PC-9 (cell line): ENCODE measurements around the gene C1R. TPM values are rescaled to one million over a fixed set of nuclear protein-coding genes. Genes with fewer than 3 reads are reported as not detected.

ENCODE experiments used
- BruUV-seq: library from RNA; stranded (reverse); fragments of 400-500 nt; replicated peaks from 2 replicates; lab custom pipeline; 2021; lab: Mats Ljungman, UMichigan
- CTCF ChIA-PET: fragments of 300-600 bp; sonication (Branson Sonifier 250); formaldehyde crosslinking; loops from one replicate; lab custom pipeline; 2022; ENCODE audit warnings: antibody characterized with exemption; lab: Charles Lee
- POLR2A ChIA-PET: fragments of 300-600 bp; sonication (Branson Sonifier 250); formaldehyde crosslinking; loops from one replicate; lab custom pipeline; 2022; ENCODE audit warnings: antibody characterized with exemption; ENCODE audit not compliant: unreplicated experiment; lab: Charles Lee
- DNase-seq, 2 experiments: peaks; one replicate each; pipeline versions ENCODE4 v3.0.0 to v3.0.0-alpha.2; 2015 to 2022; ENCODE audit warnings: mixed read lengths in 1 of 2
- H2AFZ ChIP-seq: fragments of 200-600 bp; sonication (generic); 2 replicates; pipeline ENCODE4 v1.8.1; 2017; ENCODE audit warnings: antibody characterized with exemption
- H3F3A ChIP-seq: fragments of 200-600 bp; sonication (generic); 2 replicates; pipeline ENCODE4 v1.8.1; 2017; ENCODE audit warnings: antibody characterized with exemption, mild to moderate bottlenecking, low read depth; ENCODE audit not compliant: insufficient read depth
- H3K27ac ChIP-seq: fragments of 200-600 bp; sonication (generic); 2 replicates; pipeline ENCODE4 v1.6.1; 2016; ENCODE audit warnings: mixed run types
- H3K27me3 ChIP-seq: fragments of 200-600 bp; sonication (generic); 2 replicates; pipeline ENCODE4 v1.6.1; 2016; ENCODE audit warnings: low read depth, mixed run types; ENCODE audit not compliant: insufficient read depth
- H3K36me3 ChIP-seq: fragments of 200-600 bp; sonication (generic); 2 replicates; pipeline ENCODE4 v1.6.1; 2016; ENCODE audit warnings: low read depth, mixed run types
- H3K4me1 ChIP-seq: fragments of 200-600 bp; sonication (generic); replicated peaks from 2 replicates; pipeline ENCODE4 v1.6.1; 2016; ENCODE audit warnings: mixed run types; ENCODE audit not compliant: insufficient read depth
- H3K4me2 ChIP-seq: fragments of 200-600 bp; sonication (generic); 2 replicates; pipeline ENCODE4 v1.6.1; 2017; ENCODE audit warnings: mixed run types
- H3K4me3 ChIP-seq: fragments of 200-600 bp; sonication (generic); 2 replicates; pipeline ENCODE4 v1.6.1; 2016; ENCODE audit warnings: mixed run types
- H3K79me2 ChIP-seq: fragments of 200-600 bp; sonication (generic); 2 replicates; pipeline ENCODE4 v1.6.1; 2017; ENCODE audit warnings: low read depth, mixed run types
- H3K9me2 ChIP-seq: fragments of 200-600 bp; sonication (generic); 2 replicates; pipeline ENCODE4 v1.8.1; 2017; ENCODE audit warnings: mild to moderate bottlenecking; ENCODE audit not compliant: insufficient read depth
- H3K9me3 ChIP-seq: fragments of 200-600 bp; sonication (generic); 2 replicates; pipeline ENCODE4 v1.8.1; 2016; ENCODE audit warnings: low read depth; ENCODE audit not compliant: insufficient read depth
- H4K20me1 ChIP-seq: fragments of 200-600 bp; sonication (generic); 2 replicates; pipeline ENCODE4 v1.8.1; 2017; ENCODE audit not compliant: insufficient read depth
- EZH2 ChIP-seq: fragments of 200-600 bp; sonication (generic); IDR thresholded peaks from 2 replicates; pipeline ENCODE4 v1.8.0; 2017; ENCODE audit warnings: antibody characterized with exemption, low read depth
- intact Hi-C: fragments of 100-400 bp; cut with micrococcal nuclease; formaldehyde crosslinking; loops from one replicate; pipeline ENCODE4 v1.10.0; 2022; ENCODE audit not compliant: unreplicated experiment
- total RNA-seq: library from RNA; stranded (reverse); gene quantifications from 2 replicates; pipeline ENCODE4 v1.2.3, GENCODE V29; 2021
- TF ChIP-seq, protein P1 (sequence below): fragments of 200-600 bp; sonication (generic); conservative IDR thresholded peaks from 2 replicates; pipeline ENCODE4 v1.6.1; 2017; ENCODE audit warnings: mixed run types, antibody characterized with exemption, mild to moderate bottlenecking, moderate library complexity

The C1R gene
- total RNA-seq, 1 experiment from 2014 or later, result 24.0 TPM

- Histone ChIP-seq H3K36me3 (no peaks in the 10 kb centered on the region), H3K9me3 (no peaks in the 10 kb centered on the region), H3F3A (peaks cover 21% of the 10 kb centered on the region), H2AFZ (no peak overlapping the region), H3K27ac (no peak overlapping the region), H3K4me2 (no peak overlapping the region), H3K4me3 (no peak overlapping the region), H4K20me1 (no peaks in the 10 kb centered on the region), H3K79me2 (no peaks in the 10 kb centered on the region), H3K9me2 (no peaks in the 10 kb centered on the region), H3K4me1 (peaks cover 21% of the 10 kb centered on the region), H3K27me3 (no peaks in the 10 kb centered on the region)
- DNase-seq, result no peak
- ChIA-PET CTCF (no interaction called here), POLR2A (no interaction called here)
- no TSS peak for BruUV-seq
- TF ChIP-seq, protein P1, sequence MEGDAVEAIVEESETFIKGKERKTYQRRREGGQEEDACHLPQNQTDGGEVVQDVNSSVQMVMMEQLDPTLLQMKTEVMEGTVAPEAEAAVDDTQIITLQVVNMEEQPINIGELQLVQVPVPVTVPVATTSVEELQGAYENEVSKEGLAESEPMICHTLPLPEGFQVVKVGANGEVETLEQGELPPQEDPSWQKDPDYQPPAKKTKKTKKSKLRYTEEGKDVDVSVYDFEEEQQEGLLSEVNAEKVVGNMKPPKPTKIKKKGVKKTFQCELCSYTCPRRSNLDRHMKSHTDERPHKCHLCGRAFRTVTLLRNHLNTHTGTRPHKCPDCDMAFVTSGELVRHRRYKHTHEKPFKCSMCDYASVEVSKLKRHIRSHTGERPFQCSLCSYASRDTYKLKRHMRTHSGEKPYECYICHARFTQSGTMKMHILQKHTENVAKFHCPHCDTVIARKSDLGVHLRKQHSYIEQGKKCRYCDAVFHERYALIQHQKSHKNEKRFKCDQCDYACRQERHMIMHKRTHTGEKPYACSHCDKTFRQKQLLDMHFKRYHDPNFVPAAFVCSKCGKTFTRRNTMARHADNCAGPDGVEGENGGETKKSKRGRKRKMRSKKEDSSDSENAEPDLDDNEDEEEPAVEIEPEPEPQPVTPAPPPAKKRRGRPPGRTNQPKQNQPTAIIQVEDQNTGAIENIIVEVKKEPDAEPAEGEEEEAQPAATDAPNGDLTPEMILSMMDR, result no peak
- TF ChIP-seq EZH2, result no peak
- intact Hi-C loops, result no loop called here
These were observed 20.2 kb downstream of the C1R start for GRCh38 chr12:7072035-7072434.

- no peaks in the 10 kb centered on the region for H3K36me3 ChIP-seq
- H4K20me1 ChIP-seq, result no peaks in the 10 kb centered on the region
- peak overlapping the region; percentile 66 for H3K4me2 ChIP-seq
- DNase-seq, result no peak
- intact Hi-C loops, result no loop called here
- H3K4me1 ChIP-seq, result peaks cover 21% of the 10 kb centered on the region
- 0 out of 2 replicates have a peak overlapping the region, but pooled peaks have one; percentile 65 for H3K27ac ChIP-seq
- H3K9me3 ChIP-seq, result no peaks in the 10 kb centered on the region
- no peaks in the 10 kb centered on the region; the same call in 1 of the 2 replicates for H3K9me2 ChIP-seq
- H3K79me2 ChIP-seq, result no peaks in the 10 kb centered on the region
- TF ChIP-seq, protein P1, result no peak
- no peak for TF ChIP-seq EZH2
- ChIA-PET POLR2A (interaction anchor here (0.5 to 1.5 kb wide), 9 partner anchors 10 to 859 kb away, joined by 3 to 17 read pairs (median 5); partner anchors contain the start of genes GAPDH and LPCAT3), CTCF (interaction anchor here (0.6 to 1.4 kb wide), 4 partner anchors 9 to 43 kb away, joined by 3 to 6 read pairs (median 4); partner anchors contain the start of gene C1S)
- no peak overlapping the region for H3K4me3 ChIP-seq
- H2AFZ ChIP-seq, result no peak overlapping the region; the same call in 1 of the 2 replicates
- peaks cover 21% of the 10 kb centered on the region for H3F3A ChIP-seq
- BruUV-seq, result no TSS peak
- no peaks in the 10 kb centered on the region for H3K27me3 ChIP-seq
These were observed 22.9 kb downstream of the C1R start for GRCh38 chr12:7069386-7069785.

GRCh38 chr12:7068994-7069346, 23.3 kb downstream of the C1R start:
- Histone ChIP-seq H3F3A (peaks cover 21% of the 10 kb centered on the region), H3K9me3 (no peaks in the 10 kb centered on the region), H2AFZ (0 out of 2 replicates have a peak overlapping the region, but pooled peaks have one; percentile 69), H3K4me1 (peaks cover 21% of the 10 kb centered on the region), H3K4me3 (no peak overlapping the region), H3K9me2 (no peaks in the 10 kb centered on the region; the same call in 1 of the 2 replicates), H3K27me3 (no peaks in the 10 kb centered on the region), H4K20me1 (no peaks in the 10 kb centered on the region), H3K27ac (peak overlapping the region; percentile 65; the same call in 1 of the 2 replicates), H3K4me2 (peak overlapping the region; percentile 66), H3K79me2 (no peaks in the 10 kb centered on the region), H3K36me3 (no peaks in the 10 kb centered on the region)
- CTCF ChIA-PET, result interaction anchor here (0.6 to 1.4 kb wide), 8 partner anchors 8 to 117 kb away, joined by 3 to 6 read pairs (median 3); partner anchors contain the start of gene C1S
- no peak for TF ChIP-seq EZH2
- TF ChIP-seq, protein P1, result no peak
- BruUV-seq, result no TSS peak
- DNase-seq, result peak in 1 of 2 experiments; percentile 46
- intact Hi-C loops, result loop anchor here (1.0 kb wide), 1 partner anchor 10 kb away; no protein-coding TSS in a partner anchor
- POLR2A ChIA-PET, result interaction anchor here (0.5 to 1.5 kb wide), 15 partner anchors 11 to 859 kb away, joined by 3 to 17 read pairs (median 3); partner anchors contain the start of genes C12orf57, GAPDH, LPCAT3 and RNU7-1
